ENCODE measurements around the gene RAB11FIP2. TPM values are rescaled to one million over a fixed set of nuclear protein-coding genes. Genes with fewer than 3 reads are reported as not detected.

The RAB11FIP2 gene
- total RNA-seq, 1 donor from 2014 or later, result 6.2 TPM

DNA sequence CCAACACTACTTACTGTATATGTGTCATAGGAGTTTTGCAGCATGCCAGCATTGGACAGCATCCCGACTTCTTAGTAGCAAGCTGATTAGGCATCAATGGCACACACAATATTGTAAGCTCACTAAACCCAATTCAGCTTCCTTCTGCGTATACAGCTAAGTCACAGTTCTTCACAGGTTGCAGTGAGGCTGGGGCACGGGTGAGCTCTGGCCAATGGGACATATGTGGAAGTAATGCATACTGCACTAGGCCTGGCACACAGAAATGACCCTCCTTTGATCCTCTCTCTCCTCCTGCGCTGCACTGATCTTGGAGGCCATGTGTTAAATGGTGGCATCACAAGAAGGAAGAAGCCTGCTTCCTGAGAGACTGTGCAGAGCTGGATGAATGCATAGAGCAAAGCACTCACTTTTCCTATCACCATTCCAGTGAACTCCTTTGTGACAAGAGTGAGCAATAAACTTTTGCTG, 11.9 kb downstream of the RAB11FIP2 start:
- ATAC-seq, result no peak

GRCh38 chr10:118033905-118034304, 12.8 kb downstream of the RAB11FIP2 start:
- ATAC-seq, result no peak

- ATAC-seq, result no peak
These were observed 14.2 kb downstream of the RAB11FIP2 start for GRCh38 chr10:118032564-118032963.

- ATAC-seq, result no peak
These were observed 15.2 kb downstream of the RAB11FIP2 start for GRCh38 chr10:118031351-118032075.

GRCh38 chr10:118028619-118029018, 18.1 kb downstream of the RAB11FIP2 start:
- ATAC-seq, result no peak

- ATAC-seq, result no peak
These were observed 19.3 kb downstream of the RAB11FIP2 start for GRCh38 chr10:118027397-118027796.

DNA sequence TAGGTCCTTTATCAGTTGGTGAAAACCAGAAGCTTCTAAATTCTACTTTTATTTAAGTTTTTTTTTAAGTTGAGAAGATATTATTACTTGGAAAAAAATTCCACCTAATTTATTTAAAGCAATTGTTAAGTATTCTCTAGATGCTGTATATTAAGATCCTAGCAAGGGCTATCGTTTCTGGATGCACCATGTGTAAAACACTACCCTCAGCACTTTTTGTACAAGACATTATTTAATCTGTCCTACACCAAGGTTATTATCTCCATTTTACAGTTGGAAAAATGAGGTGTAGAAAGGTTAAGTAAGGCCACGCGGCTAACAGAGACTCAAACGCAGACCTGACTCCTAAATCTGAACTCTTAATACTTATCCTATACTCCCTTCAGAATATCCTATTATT, 19.8 kb downstream of the RAB11FIP2 start:
- ATAC-seq, result no peak

DNA sequence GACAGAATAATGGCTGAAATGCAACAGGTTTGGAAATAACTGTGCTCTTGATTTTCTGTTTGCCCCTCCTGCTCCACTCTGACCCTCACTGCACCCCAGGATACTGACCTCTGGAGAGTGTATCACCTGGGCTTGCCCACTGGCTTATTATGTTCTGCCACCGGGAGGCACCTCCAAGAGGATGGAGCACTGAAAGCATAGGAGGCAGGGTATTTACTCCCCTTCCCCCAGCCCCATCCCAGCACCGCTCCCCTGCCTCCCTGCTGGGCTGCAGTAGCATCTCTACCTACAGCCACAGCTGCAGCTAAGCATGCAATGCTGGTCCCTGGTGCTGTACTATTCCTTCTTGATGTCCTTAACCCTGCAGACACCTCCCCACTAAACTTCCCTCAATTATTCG, 26.4 kb downstream of the RAB11FIP2 start:
- no peak for ATAC-seq

DNA sequence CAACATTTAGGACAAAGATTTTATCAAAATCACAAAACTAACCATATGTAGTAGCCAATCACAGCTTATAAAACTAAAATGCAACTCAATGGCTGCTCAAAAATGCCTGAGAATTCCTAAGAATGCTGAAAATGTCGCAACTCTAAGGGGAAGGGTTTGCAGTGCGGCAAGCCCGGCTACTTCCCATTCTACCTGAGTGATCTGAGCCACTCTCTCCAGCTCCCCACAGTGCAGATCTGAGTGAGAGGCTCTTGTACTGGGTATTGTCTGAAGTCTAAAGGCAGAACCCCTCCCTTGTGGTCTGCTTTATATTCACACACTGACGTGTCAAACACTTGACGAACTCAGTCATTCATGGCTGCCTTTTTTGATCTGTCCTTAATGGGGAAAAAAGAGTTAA, 28.9 kb downstream of the RAB11FIP2 start:
- ATAC-seq, result no peak

- no peak for ATAC-seq
These were observed 29.5 kb downstream of the RAB11FIP2 start for GRCh38 chr10:118017071-118017740.

- ATAC-seq, result no peak
These were observed 33.7 kb downstream of the RAB11FIP2 start for GRCh38 chr10:118012952-118013525.

GRCh38 chr10:118007773-118008172, 39.0 kb downstream of the RAB11FIP2 start:
- no peak for ATAC-seq

- ATAC-seq, result no peak
These were observed 43.6 kb downstream of the RAB11FIP2 start for GRCh38 chr10:118003126-118003525.

DNA sequence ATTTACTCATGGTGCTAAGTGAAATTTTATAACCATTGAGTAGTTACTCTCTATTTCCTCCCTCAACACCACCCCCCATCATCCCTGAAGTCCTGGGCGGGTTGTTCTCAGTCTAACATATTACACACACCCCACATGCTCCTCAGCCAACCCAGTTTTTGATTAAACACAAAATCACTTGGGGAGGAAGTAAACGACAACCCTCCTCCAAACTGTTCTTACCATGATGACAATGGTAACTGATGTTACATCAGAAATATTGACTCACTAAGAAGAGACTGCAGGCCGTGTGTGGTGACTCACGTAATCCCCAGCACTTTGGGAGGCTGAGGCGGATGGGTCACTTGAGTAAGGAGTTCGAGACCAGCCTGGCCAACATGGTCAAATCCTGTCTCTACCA, 44.2 kb downstream of the RAB11FIP2 start:
- peak; percentile 79 for ATAC-seq

GRCh38 chr10:117997673-117998072, 49.1 kb downstream of the RAB11FIP2 start:
- ATAC-seq, result no peak

DNA sequence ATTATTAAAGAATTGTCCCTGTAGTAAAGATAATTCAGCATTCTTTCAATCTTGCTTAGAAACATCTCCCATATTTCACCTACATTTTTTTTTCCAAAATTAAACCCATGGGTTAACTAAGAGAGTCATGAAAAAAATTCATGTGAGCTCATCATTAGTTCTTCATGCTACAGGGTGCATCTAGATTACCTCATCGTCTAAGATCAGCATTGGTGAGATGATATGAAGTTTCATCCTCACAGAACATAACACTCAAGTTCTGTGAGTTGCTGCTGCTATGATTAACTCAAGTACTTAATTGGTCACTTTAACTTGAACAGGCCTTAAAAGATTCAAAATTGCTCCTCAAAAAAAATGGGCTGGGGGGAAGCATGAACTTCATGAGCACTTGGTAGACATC, 50.0 kb downstream of the RAB11FIP2 start:
- ATAC-seq, result no peak

DNA sequence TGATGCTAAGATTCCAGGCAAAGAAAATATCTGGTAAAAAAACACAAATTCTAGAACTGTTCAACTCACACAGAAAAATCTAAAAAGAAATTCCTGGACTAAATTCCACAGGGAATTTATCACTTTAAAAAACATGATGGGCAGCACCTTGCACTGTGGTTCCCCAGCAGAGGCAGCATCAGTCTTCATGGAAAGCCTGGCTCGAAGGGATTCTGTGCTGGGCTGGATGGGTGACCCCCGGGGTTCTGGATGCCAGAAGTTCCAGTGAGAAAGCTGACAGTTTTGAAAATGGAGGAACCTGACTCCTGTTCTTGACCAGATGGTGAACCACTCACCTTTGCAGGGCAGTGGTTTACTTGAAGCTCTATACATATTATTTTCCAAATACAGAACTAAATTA, 52.0 kb downstream of the RAB11FIP2 start:
- no peak for ATAC-seq

- ATAC-seq, result no peak
These were observed 53.6 kb downstream of the RAB11FIP2 start for GRCh38 chr10:117993166-117993565.

DNA sequence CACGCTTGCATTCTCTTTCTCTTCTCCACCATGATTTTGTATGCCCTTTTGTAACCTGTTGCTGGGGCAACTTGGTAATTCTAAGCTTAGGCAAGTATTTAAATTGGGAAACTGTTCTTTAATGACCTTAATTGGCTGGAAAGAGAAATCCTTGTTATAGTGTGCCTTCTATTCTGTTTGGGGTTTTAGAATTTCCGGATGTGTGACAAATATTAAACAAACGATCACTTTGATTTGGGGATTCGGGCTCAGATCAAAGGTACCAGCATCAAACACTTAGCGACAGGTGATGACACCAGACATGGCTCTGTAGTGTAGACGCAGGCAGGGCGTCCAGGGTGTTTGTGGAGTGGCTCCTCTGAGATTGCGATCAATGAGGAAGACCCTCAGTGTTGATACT, 55.0 kb downstream of the RAB11FIP2 start:
- ATAC-seq, result no peak

DNA sequence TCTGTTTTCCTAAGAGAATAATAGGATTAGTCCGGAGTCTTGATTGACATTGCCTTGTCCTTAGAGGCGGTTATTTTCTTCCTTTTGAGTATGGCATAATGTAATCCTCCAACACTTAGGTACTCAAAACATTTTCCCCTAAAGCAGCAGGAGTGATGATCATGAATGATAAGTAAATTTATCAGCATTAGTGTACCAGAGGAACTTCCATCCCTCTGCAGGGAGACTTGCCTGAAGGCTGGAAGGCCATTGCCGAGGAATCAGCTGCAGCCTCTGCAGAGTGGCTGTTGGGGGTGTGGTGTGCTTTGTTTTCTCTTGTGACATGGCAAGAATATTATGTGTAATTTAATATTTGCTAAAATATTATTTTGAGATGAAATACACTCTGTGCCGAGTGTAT, 56.8 kb downstream of the RAB11FIP2 start:
- no peak for ATAC-seq

- ATAC-seq, result no peak
These were observed 57.9 kb downstream of the RAB11FIP2 start for GRCh38 chr10:117988814-117989213.

DNA sequence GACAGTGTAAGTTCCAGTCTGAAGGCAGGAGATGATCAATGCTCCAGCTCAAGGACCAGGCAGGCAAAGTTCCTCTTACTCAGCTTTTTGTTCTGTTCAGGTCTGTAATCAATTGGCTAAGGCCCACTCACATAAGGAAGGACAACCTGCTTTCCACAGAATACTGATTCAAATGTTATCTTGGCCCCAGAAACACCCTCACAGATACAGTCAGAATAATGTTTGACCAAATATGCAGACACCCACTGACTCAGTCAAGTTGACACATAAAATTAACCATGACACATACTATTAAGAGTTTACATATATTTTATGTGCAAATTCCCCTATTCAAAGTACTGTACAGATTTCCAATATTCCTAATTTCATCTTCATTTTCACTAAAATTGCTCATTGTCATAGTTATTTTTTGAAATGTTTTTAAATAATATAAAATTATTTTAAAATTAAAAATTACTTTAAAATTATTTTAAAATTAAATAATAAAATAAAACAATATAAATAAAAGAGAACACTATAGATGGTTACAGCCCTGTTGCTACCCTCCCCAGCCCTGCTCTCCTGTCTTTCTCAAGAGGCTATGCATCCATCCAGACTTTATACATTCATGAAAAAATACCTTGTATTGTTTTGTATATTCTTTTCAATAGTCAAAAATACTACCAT, 59.4 kb downstream of the RAB11FIP2 start:
- ATAC-seq, result no peak

- no peak for ATAC-seq
These were observed 62.8 kb downstream of the RAB11FIP2 start for GRCh38 chr10:117983961-117984360.
